LoVo (cell line): ENCODE measurements around the gene STARD3.
A peak's percentile ranks its signal among the peaks of the same experiment; 100 is the strongest.
"Not testable (repeated sequence)": the region's sequence is repeated elsewhere in the genome, so short reads cannot be mapped to it uniquely, and the experiment has no call there.

Experiments
- DNase-seq: peaks from one replicate; pipeline ENCODE4 v3.0.0-alpha.2; 2016; ENCODE audit warnings: low spot score

The STARD3 gene

GRCh38 chr17:39636927-39637736 lies at the start of gene STARD3:
TSS of gene STARD3 (plus strand) at chr17:39637144. CDS start at chr17:39653532, 16,388 bp downstream.
- peak; percentile 84 for DNase-seq

DNA sequence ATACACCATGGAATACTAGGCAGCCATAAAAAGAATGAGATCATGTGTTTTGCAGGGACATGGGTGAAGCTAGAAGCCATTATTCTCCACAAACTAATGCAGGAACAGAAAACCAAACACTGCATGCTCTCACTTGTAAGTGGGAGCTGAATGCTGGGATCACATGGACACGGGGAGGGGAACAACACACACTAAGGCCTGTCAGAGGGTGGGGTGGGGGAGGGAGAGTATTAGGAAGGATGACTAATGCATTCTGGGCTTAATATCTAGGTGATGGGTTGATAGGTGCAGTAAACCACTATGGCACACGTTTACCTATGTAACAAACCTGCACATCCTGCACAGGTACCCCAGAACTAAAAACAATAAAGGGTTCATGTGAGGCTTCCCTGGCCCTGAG lies 46.8 kb upstream of the STARD3 start:
- DNase-seq, result not testable (repeated sequence)

- DNase-seq, result peak; percentile 59
Observed at GRCh38 chr17:39591958-39592954, 44.7 kb upstream of the STARD3 start.

DNA sequence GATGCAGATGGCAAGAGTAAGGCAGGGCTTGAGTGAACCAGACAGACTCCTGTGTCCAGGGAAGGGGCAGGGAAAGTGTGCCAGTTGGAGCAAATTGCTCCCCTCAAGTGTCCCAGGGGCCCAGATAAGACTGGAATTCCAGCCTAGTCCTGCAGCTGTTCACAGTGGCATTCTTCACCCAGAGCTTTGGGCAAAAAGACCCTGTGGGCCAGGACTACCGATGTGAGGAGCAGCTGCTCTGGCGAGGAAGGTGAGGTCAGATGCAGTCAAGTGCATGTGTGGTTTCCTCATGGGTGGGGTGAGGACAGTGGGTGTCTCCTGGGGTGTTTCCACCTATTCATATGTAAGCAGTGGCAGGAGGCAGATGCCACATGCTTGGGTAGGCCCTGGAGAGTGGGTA lies 43.6 kb upstream of the STARD3 start:
- DNase-seq, result no peak

DNA sequence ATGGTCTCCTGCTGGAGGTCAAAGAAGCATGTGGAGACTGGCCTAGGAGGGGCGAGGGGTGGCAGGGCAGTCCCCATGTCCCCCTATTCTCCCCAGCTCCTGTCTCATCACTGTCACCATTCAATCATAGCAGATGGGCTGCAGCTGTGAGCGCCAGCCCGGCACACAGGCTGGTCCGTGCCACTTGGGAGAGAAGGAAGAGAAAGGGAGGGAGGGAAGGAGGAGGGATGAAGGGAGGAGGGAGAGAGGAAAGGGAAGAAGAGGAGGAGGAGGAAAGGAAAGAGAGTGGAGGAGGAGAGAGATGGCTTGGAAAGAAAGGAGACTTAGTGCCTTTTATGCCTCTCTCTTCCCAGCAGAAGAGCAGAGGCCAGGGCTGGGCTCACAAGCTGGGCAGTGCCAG lies 41.6 kb upstream of the STARD3 start:
- DNase-seq, result no peak

- no peak for DNase-seq
Observed at GRCh38 chr17:39595928-39596510, 40.9 kb upstream of the STARD3 start.

- no peak for DNase-seq
Observed at GRCh38 chr17:39596543-39597267, 40.2 kb upstream of the STARD3 start.

- no peak for DNase-seq
Observed at GRCh38 chr17:39597372-39598046, 39.4 kb upstream of the STARD3 start.

GRCh38 chr17:39598047-39598481 lies 38.9 kb upstream of the STARD3 start:
- DNase-seq, result no peak

DNA sequence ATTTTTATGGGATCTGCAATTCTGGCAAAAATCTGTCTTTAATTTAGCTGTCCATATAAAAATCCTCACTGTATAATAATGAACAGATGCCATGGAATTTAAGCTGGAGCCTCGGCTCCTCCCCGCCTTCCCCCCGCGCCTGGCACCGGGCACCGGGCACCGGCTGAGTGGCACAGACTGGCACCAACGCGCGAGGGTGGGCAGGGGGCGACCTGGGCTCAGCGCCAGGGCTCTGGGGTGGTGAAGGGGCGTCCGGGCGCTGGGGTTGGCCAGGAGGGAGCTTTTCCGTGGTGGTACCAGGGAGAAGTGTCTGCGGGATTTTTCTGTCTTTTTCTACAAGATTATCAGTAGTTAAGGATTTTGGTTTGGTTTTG lies 38.3 kb upstream of the STARD3 start:
- no peak for DNase-seq

DNA sequence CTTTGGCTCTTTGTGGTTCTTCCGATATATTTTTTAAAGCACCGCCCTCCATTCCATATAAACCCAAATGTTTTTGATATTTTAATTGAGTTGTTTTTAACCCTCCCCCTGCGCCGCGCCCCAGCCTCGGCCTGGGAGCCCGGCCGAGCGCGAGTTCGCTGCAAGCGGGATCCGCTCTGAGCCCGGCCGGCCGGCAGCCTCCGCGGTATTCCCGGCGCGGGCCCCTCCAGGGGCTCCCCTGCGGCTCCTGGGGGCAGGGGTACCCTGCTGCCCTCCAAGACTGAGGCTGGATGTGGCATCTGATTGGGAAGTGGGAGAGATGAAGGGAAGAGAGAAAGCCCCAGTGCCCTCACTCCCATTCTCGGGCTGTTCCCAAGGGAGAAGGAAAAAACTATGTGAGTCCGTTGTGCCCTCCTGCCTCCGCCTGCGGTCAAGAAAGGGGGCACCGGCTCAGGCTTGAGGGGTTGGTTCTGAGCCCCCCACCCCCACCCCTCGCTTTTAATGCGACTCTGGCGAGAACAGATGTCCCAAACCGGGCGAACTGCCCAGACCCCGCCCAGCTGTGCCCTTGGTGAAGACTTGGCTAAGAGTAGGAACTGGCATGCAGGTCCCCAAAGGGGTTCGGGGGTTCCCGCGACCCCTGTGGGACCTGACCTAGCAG lies 37.8 kb upstream of the STARD3 start:
- DNase-seq, result no peak

DNA sequence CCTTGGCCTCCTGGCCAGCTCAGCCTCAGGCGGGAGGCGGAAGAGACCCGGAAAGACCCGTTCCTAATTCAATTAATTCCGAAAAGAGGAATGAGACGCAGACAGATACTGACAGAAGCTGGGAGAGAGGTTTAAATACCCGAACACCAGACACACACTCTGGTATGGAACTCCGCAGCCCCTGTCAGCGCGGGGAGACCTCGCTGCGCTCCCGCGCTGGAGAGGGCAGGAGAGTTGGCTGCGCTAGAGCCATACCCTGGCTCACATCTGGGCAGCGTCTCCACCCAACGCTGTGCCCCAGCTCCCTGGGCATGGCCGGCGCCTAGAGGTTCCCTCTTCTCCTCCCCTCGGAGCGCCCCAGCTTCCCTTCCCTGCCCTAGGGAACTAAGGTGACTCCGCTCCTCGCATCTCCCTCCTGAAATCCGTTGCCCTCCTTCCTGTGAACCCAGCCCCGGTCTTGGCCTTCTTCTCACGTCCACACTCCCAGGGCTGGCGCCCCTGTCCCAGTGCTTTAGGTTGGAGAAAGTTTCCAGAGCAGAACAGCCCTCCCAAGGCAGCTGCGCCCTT lies 37.2 kb upstream of the STARD3 start:
- DNase-seq, result no peak

- DNase-seq, result no peak
Observed at GRCh38 chr17:39600288-39600996, 36.5 kb upstream of the STARD3 start.

- DNase-seq, result no peak
Observed at GRCh38 chr17:39600997-39601597, 35.8 kb upstream of the STARD3 start.

- no peak for DNase-seq
Observed at GRCh38 chr17:39601758-39602532, 35.0 kb upstream of the STARD3 start.

GRCh38 chr17:39602533-39603303 lies 34.2 kb upstream of the STARD3 start:
- DNase-seq, result no peak

DNA sequence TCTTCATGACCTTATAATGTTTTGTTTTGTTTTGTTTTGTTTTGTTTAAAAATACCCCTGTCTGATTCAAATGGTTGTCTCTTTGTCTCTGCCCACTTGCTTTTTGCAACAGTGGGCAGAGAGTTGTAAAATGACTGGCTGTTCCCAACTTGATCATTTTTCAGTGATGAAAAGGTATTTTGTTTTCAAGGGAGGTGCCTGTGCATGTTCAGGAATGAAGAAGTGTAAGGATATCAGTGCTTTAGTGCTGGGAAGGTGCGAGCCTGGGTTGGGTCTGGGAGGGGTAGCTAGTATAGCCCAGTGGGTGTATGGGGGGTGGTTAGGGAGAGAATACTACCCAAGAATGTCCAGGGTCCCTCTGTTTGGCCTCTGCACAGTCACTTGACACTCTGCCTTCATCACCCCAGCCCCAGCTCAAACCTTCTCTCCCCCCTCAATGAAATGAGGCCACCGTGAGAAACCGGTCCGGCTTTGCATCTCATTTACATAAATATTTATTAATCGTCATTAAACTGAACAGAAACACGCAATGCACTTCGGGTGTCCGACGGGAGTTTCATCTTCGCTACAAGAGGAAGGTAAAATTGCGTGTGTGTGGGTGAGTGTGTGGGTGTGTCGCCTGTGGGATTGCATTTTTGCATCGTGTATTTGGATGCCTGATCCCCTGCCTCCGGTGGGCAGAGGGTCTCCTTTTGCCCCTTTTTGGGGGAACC lies 33.5 kb upstream of the STARD3 start:
- DNase-seq, result no peak
